Measurements from ENCODE around the gene IRX3.
A peak's percentile ranks its signal among the peaks of the same experiment; 100 is the strongest.

The IRX3 gene
- long read RNA-seq, donor 1, partial matches to known transcripts: 21 of 23 reads
- long read RNA-seq, donor 1, other reads (novel, unspliced or antisense): 0 of 23 reads
- long read RNA-seq, donor 2, transcript IRX3-201 (4 exons, 2,601 nt): major isoform, 8 of 27 reads
- long read RNA-seq, donor 2, partial matches to known transcripts: 19 of 27 reads
- long read RNA-seq, donor 2, other reads (novel, unspliced or antisense): 0 of 27 reads
- long read RNA-seq, donor 3, partial matches to known transcripts: 7 of 10 reads
- long read RNA-seq, donor 3, other reads (novel, unspliced or antisense): 0 of 10 reads
- long read RNA-seq, donor 4, partial matches to known transcripts: 12 of 16 reads
- long read RNA-seq, donor 4, other reads (novel, unspliced or antisense): 0 of 16 reads
- long read RNA-seq, donor 5, partial matches to known transcripts: 5 of 8 reads
- long read RNA-seq, donor 5, other reads (novel, unspliced or antisense): 0 of 8 reads
- long read RNA-seq, donor 6, transcript IRX3-201 (4 exons, 2,601 nt): major isoform, 8 of 25 reads
- long read RNA-seq, donor 6, partial matches to known transcripts: 17 of 25 reads
- long read RNA-seq, donor 6, other reads (novel, unspliced or antisense): 0 of 25 reads
- long read RNA-seq, donor 7: 0 reads
- long read RNA-seq, donor 8, transcript IRX3-201 (4 exons, 2,601 nt): major isoform, 7 of 19 reads
- long read RNA-seq, donor 8, partial matches to known transcripts: 12 of 19 reads
- long read RNA-seq, donor 8, other reads (novel, unspliced or antisense): 0 of 19 reads

DNA sequence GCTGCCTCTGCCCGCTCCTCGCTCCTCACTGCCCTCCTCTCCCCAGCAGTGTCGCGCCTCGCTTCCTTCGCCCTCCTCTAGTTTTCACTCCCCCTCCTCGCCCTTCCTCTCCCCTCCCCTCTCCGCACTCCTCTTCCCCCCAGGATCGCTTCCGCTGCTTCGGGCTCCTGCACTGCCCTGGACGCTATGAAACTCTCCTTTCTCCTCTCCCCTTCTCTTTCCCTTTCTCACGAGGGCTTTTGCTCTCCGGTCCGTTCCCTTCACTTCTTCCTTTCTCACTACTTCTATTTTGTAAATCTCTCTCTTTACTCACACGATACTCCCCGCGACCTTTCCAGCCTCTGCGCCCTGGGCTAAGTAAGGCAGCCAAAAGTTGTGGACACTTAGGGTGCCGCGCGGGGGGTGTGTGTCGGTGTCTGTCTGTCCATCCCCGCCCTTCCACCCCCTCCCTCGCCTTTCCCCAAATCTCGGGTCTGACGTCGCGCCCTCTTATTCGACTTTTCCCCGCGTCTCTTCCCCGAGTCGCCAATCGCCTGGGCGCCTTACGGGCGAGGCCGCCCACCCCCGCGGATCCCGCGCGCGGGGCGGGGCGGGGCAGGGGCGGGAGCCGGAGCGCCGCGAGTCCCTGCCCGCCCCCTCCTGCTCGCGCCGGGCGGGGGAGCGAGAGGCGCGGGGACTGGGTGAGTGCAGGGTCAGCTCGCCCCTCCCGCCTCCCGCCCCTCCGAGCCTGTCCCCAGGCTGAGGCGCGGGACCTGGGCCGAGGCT is at the start of gene IRX3:
Gene IRX3 (minus strand): TSS at position 422 of the 765 bp plus-strand sequence. CDS start 737 bp downstream, outside the sequence.
- peak; percentile 82 for DNase-seq

DNA sequence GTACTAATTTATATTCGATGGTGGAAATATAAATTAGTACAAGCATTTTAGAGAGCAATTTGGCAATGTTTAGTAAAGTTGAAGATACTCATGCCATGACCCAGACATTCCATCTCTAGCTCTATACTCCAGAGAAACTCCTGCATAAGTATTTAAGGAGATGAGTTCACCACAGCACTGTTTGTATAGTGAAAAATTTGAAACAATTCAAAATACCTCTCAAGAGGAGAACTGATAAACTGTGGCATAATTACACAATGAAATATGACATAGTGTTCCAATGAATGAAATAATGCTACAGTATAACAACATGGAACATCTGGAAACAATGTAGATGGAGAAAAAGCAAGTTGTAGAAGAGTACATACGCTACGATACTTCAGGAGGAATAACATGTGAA is 48.6 kb upstream of the IRX3 start:
- no peak for DNase-seq

DNA sequence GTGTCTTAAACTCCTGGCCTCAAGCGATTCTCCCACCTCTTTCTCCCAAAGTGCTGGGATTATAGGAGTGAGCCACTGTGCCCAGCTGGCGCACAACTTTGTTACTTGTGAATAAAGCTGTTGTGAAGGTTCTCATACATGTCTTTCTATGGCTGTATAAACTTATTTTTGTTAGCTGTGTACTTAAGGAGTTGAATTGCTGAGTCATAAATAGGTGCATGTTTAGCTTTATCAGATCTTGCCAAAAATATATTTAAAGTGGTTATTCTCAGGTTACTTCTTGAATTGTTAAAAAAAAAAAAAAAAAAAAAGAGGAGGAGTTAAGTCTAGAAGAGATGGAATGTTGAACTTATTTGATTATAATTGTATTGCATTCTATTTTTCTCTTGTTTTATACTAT is 47.6 kb upstream of the IRX3 start:
- no peak for DNase-seq

DNA sequence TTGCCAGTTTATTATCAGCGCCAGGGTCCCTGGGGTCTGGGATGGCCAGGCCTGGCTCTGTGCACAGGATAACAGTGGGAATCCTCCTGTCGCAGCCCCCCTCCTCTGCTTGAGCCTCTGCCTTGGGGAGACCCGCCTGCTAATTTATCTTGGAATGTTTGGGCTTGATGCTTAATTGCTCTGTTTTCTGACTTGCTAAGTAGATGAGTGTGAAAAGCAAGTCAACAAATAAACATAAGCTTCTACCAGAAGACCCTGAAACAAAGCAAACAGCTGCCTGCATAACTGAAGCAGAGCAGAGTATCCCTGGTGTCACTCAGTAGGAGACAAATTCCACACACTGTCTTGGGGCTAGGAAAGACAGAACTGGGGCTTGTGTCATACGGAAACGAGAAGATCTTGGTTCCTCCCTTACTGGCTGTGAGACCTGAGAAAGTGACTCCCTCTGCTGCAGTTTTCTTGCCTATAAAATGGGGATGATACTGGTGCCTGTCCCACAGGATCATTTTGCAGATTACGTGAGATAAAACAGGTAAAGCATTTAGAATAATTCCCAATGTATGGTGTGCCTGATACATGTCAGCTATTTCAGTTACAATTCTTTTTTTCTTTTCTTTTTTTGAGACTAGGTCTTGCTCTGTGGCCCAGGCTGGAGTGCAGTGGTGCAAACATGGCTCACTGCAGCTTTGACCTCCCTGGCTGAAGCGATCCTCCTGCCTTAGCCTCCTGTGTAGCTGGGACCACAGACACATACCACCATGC is 44.8 kb upstream of the IRX3 start:
- no peak for DNase-seq

DNA sequence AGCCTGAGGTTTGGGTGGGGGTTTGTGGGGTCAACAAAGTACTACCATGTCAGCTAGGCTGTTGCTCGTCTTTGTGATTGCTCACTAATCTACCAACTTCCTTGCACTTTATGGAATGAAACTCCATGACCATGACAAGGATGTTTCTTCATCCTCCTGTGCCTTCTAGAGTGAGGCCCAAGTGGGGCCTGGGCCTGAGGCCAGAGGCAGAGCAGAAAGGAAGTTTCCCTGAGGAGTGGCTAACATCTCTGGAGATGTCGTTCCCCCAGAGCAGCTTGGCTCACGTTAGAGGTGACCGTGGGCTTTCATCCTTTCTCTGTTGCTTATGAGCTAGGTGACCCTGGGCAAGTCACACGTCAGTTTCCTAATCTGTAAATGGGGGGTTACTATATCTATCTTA is 41.0 kb upstream of the IRX3 start:
- no peak for DNase-seq

DNA sequence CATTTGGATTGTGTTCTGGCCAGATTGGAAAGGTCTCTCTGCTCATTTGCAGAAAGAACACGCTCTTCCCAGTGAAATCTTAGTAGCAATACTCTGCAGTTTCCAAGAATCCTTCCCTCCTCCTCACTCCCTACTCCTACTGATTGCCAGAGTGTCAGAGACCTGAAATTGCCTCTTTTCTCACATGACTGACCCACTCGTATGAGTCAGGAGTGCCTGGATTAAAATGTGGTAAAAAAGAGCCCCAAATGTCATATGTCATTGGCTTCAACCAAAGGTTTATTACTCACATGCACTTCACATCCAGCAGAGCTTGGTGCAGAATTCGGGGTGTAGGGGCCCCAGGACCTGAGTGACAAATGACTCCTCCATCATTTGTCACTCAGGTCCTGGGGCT is 39.7 kb upstream of the IRX3 start:
- no peak for DNase-seq

DNA sequence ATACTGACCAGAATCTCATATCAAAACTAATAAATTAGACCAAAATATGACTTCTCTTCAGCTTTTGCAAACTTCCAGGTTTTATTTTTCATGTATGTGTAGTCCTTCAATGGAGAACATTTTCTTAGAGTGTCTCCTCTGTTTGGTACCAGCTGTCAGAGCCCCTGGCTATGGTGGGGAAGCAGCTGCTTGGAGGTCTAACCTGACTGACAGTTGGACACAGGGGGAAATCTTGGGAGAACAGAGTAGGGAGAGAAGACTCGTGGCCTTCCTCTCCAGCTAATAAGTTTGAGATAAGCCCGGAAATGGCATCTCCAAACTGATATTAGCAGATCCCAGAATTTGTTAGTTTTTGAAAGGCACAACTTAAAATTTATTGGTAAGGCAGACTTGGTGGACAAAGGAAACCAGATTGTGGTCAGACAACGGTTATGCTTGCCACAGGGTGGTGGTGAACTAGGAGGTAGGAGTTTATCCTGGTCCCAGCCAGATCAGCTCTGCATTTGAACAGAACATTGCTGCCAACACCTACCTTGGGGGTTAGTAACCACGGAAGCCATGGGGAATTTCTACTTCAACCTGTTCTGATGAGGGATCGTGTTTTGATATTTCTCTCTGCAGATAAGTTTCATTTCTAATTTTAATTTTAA is 39.2 kb upstream of the IRX3 start:
- DNase-seq: no peak

DNA sequence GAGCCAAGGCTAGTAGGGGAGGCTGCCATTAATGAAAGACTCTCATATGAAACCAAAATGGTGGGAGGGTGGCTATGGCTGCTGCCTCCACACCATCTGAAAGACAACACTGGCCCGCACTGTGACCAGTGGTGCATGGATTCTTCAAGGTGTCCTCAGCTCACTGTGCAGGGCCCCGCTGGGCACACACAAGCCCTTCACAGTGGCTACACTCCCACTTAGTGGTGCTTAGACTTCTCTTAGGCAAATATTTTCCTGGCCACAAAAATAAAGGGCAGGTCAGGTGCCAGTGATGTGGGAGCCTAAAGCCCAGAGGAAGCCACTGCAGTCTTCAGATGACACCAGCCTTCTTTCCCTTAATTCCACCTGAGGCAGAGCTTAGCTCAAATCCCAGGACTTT is 38.1 kb upstream of the IRX3 start:
- DNase-seq: no peak

DNA sequence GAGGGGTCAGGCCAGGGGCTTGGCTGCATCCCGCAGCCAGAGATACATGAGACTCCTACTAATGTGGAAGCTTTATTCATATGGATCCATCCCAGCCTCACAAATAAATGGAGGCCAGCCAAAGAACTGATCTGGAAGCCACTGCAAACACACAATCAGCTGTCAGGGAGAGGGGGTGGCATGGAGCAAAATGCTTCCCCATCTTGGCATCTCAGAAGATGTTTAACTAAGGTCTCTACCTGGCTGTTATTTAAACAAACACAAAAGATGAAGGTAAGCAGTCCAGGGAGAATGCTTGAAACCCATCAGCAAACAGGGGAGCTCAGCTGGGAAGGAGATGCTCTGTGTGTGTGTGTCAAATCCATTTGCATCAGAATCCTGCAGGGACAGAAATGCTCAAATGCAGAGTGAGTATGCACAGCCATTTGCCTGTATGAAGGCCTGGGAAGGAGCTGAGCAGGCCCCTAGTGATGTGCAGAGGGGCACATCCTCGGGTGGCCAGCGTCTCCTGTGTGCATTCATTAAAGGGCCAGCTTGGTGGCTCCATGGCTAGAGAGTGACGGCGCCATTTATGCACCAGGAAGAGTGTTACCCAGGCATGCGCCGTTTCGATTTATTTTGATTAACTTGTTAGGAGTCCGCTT is 34.2 kb upstream of the IRX3 start:
- no peak for DNase-seq

DNA sequence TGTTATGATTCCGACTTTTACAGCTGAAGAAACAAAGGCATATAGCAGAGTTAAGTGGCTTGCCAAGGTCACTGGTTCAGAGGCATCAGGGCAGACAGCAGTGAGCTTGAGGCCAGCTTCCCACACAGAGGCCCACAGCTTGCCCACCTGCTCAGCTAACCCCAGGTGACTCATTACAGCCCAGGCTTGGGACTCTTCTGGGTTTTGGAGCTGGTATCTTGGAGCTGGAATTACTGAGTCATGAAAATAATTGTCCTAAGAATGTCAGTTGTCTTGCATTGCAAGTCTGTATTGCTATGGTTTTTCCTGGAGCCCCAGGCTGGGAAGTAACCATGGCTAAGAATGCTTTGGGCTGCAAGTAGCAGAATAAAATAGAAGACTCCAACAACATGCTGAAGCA is 32.4 kb upstream of the IRX3 start:
- DNase-seq: no peak

DNA sequence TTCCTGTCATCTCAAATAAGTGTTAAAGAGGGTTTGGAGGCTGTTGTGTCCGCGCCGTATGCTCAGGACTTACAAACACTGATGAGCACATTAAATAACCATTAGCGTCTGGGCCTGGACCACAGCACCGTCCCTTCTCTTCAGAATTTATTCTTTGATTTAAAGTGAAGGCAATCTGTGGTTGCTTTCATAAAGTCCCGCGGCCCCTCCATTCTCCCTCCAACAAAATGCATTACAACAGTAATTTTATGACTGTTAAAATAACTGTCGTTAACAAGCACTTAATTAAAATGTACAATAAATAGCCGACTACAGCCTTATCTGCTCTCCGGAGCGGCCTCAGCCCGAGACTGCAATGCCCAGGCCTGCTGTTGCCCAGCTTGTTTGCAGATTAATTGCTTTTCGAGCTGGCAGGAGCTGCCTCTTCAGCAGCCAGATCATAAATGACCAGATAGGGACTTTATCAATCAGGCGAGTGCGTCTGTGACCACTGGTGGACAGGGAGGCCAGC is 30.6 kb upstream of the IRX3 start:
- no peak for DNase-seq

DNA sequence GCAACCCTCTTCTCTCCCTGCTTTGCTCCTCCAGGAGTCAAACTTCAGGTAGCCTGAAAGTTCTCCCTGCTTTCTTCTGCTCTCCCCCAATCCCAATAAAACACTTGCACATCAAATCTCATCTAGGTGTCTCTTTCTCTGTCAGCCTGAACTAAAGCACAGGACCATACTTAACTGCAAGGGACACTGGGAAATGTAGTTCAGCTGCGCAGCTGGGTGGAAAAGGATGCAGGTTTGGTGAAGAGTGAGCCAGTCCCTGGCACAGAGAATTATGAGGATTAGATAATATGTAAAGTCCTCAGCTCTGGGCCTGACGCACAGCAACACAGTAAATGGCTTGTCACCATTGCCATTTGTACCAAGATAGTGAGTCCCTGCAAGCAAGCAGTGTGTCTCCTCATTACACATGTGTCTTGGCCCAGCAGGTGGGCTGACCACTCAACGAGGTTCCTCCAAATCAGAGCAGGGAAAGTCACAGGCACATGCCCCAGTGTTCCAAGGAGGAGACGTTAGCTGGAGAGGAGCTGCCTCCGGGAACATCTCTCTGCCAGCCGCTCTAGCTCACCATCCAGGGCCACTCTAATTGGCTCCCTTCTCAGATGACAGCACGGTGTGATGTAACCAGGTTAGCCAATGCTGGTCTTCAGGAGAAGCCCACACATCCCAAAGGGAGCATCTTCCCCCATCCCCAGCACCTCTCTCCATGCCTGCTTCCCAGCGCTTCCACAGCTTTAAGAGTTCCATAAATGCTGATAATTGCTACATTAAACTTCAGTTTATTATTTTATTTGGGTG is 29.7 kb upstream of the IRX3 start:
- no peak for DNase-seq

DNA sequence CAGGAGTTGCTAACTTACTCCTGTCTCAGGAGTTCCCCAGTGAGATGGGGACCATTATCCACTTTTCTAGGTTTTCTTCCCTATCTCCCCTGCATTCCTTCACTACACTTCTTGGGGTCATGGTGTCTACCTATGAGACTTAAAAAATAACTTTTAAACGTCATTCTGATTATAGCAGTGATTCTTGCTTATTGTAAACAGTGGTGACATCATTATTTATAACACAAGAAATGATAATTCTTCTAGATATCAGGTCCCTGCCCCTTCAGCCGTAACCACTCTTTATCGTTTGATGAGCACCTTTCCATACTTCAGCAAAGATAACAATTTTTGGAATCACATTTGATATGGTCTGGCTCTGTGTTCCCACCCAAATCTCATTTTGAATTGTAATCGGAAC is 27.2 kb upstream of the IRX3 start:
- no peak for DNase-seq

DNA sequence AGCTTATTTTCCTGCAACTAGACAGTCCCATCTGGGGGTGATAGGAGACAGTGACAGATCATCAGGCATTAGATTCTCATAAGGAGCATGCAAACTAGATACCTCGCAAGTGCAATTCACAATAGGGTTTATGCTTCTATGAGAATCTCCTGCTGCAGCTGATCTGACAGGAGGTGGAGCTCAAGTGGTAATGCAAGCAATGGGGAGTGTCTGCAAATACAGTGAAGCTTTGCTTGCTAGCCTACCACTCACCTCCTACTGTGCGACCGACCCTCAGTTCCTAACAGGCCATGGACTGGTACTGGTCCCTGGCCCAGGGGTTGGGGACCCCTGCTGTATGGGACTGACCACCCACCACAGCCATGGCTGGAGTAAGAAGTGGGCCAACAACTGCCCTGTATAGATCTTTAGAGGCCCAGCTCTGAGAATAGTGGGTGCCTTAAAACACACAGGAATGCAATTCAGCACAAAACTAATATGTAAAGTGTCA is 26.0 kb upstream of the IRX3 start:
- no peak for DNase-seq

DNA sequence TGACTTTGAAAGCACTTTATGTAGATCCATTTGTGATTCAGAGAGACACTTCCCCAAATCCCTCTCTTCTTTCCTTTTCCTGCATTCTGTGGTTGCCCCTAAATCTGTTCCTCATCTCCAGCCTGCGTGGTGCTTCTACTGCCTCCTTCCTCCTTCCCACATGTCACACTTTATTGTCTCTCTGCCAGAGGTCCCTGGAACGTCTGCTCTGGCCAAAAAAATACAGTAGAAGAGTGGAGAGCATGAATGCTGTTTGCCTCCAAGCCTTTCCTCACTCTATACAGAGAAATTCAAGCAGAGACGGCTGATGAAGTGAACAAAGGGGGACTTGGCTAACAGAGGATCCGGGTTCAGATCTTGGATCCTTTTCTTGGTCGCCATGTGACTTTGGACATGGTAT is 22.8 kb upstream of the IRX3 start:
- DNase-seq: no peak

DNA sequence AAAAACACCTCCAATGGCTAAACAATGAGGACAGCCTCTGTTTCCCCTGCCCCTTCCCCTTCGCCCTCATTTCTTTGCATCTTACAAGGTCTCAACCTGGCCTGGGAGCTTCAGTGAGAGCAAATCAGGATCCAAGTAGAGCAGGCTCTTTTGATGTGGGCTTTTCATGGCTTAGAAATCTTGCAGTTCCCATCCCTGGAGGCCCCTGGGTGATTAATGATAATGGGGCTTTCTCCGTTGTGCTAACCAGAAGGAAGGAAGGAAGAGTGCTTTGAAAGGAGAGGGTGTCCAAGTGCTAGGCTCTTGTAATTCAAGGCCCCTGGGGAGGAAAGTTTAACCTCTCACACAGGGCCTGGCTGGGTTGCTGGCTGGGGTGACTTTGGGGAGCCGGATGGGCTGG is 18.5 kb upstream of the IRX3 start:
- no peak for DNase-seq

DNA sequence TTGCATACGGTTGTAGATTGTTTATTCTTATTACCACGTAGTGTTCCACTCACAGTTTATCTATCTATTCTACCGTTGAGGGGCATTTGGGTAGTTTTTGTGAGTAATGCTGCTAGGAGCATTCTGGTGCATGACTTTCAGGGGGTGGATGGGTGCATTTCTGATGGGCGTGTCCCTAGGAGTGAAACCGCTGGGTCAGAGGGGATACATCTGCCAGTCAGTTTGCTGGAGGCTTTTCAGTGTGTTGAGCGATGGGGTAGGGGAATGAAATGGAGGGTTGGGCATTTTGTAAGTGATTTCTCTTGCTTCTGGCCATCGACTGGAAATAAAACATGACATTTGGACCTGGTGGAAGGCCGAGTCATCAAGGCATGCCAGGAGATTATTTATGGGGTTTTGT is 17.0 kb upstream of the IRX3 start:
- no peak for DNase-seq

DNA sequence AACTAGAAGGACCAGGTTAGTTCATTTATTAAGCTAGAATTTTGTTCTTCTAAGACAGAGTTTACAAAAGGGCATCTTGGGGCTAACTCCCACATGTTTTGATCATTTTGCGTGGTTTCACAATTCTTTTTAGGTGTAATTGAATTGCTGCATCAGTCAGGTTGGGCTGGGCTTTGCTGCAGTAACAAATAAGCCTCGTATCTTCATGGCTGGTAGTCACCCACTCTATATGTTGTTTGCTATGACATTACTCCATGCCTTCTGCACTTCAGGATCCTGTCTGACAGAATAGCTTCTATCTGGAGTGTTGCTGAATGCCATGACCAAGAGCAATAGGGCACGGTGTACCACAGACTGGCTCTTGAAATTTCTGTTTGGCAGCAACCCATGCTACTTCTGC is 10.6 kb upstream of the IRX3 start:
- no peak for DNase-seq

DNA sequence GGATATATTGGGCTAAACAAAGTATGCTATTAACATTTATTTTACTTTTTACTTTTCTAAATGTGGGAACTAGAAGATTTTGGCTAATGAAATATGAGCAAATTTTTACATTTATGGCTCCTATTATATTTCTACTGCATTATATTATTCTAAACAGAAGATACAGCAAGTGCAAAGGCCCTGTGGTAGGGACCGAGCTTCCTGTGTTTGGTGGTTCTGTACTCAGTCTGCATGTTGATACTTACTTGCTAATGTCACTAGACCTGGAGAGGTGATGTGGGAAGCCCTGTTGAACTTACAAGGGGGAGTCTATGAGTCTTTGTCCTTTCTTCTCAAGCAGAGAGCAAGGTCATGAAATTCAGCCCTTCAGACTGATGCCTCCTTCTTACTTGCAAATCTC is 10.0 kb upstream of the IRX3 start:
- no peak for DNase-seq

Measured in right kidney (tissue), 9 donors.